Hematopoietic multipotent progenitor cell treated with erythropoietin and hydrocortisone succinate and interleukin-3 and kit ligand, for 6 days (in vitro differentiated cells): Measurements from ENCODE around the gene SLC46A3.
"Not testable (repeated sequence)": the region's sequence is repeated elsewhere in the genome, so short reads cannot be mapped to it uniquely, and the experiment has no call there.

Experiments
- DNase-seq: peaks from one replicate; pipeline ENCODE4 v3.0.0-alpha.2; 2015

The SLC46A3 gene, protein sequence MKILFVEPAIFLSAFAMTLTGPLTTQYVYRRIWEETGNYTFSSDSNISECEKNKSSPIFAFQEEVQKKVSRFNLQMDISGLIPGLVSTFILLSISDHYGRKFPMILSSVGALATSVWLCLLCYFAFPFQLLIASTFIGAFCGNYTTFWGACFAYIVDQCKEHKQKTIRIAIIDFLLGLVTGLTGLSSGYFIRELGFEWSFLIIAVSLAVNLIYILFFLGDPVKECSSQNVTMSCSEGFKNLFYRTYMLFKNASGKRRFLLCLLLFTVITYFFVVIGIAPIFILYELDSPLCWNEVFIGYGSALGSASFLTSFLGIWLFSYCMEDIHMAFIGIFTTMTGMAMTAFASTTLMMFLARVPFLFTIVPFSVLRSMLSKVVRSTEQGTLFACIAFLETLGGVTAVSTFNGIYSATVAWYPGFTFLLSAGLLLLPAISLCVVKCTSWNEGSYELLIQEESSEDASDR

DNA sequence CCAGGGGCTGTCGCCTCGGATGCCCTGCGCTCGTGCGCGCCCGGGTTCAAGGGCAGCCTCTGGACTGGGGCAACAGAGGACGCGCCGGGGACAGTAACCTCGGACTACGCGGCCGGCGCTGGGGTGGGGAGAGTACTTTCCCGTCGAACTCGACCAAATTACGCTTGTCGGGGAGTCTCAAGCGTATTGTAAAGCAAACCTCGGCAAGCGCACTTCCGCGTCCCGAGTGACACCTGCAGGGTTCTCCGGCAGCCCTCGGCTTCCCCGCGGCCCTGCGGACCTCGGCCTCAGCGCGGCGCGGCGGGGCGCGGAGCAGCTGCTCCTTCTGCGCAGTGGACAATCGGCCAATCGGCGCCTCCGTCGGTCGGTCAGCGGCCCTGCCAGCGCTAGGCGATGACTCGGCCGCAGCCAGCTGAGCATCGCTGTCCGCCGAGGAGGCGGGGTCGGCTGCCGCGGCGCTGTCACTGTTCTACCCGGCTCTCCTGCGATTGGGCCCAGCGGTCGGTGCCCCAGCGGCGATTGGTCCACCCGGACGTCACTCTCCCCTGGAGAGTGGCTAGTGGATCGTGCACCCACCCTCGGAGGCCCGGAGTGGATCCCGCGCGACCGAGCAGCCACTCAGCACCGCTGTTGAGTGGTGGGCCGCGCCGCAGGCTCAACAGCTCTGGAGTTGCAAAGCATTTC is at the start of gene SLC46A3:
Gene SLC46A3, minus strand, starts transcription at position 428 of the 684 bp plus-strand sequence. CDS start 972 bp downstream, outside the sequence.
- DNase-seq, result peak; percentile 95

DNA sequence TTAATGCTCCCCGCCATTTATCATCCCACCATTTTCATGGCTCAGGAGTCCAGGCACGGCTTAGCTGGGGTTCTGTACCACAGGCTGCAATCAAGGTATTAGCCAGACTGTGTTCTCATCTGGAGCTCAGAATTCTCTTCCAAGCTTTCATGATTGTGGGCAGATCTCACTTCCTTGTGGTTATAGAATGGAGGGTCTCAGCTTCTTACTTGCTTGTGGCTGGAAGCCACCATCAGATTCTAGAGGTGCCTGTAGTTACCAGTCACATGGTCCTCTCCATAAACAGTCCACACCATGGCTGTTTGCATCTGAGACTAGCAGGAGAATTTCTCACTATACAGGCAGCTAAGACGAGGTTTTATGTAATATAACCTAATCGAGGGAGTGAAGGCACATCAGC is 45.1 kb upstream of the SLC46A3 start:
- DNase-seq, result no peak

DNA sequence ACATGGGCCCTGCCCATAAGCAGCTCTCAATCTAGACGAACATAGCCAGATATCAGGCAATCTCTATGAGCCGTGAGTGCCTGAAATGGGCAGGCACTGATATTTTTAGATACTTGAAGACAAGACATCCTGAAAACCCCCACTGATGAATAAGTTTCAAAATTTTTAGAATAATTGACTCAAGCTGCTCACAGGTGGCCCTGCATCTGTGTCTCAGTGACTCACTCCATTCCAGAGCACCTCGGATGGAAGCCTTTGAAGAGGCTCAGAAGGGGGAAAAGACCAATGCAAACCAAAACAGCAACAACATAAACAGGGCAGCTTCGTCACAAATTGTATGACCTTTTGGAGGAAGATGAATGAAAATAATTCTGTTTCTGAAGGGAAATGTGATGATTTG is 42.8 kb upstream of the SLC46A3 start:
- no peak for DNase-seq

DNA sequence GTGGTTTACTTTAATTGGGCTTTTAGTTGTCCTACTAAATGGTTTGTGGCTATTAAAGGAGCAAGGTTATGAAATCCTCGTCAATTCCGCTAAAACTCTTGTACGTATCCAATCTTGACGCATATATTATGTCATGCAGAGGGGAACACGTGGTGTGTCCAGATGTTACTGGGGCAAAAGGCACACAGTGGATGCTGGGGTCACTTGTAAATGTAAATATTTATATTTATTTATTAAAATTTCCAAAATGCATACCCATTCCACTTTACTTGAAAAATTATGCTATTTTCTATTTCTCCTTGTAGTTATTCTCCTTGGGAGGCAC is 36.7 kb upstream of the SLC46A3 start:
- no peak for DNase-seq

DNA sequence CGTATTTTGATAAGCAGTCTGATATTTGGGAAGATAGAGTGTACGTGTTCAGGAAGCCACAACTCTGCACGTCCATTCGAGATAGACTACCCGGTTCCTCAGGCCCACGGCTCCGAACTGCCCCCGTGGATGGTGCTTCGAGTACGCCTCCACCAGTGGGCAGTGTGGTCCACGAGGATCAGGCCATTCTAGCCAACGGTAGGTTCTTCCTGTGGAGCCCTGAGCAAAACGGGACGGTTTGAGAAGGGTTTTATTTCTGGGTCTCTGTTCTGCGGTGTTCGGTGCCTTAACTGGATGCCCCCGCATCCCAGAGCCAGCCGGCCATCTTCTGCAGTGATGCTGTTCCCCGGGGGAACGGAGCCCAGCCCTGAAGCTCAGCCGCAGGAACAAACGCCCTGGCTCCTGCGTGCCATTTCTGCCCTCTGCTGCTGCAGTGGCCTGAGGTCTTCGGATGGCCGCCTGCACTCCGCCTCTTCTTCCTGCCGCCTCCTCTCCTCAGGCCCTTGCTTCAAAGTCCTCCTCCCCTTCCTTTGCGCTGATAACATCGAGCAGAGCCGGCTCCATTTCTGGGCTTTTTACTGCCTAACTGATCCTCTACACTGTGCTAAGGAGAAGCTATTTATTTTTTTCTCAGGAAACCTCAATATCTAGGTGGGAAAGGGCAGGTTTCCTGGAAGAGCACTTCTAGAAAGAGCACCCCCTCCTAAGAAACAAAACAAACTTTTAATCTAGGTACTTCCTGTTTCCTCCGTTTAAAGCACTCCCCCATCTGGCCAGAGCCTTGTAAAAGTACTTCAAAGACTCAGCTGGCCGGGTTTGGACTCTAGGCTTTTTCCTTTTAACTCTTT is 36.2 kb upstream of the SLC46A3 start:
- peak; percentile 74 for DNase-seq

DNA sequence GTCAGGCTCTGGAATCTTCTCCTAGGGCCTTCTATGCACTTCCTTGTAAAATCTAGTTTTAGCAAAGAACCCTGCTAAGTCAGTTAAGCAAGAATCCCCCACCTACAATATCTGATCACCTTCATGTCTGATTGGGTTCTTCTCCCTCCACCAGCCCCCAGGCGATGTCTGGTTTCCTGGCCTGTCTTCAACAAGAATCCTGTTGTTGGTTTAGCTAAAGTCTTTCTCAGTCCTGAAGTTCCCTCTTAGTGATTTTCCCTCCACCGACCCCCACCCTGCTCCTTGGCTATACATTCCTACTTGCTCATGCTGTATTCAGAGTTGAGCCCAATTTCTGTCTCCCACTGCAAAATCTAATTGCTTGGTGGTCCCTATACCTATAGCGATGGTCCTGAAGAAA is 35.2 kb upstream of the SLC46A3 start:
- no peak for DNase-seq

DNA sequence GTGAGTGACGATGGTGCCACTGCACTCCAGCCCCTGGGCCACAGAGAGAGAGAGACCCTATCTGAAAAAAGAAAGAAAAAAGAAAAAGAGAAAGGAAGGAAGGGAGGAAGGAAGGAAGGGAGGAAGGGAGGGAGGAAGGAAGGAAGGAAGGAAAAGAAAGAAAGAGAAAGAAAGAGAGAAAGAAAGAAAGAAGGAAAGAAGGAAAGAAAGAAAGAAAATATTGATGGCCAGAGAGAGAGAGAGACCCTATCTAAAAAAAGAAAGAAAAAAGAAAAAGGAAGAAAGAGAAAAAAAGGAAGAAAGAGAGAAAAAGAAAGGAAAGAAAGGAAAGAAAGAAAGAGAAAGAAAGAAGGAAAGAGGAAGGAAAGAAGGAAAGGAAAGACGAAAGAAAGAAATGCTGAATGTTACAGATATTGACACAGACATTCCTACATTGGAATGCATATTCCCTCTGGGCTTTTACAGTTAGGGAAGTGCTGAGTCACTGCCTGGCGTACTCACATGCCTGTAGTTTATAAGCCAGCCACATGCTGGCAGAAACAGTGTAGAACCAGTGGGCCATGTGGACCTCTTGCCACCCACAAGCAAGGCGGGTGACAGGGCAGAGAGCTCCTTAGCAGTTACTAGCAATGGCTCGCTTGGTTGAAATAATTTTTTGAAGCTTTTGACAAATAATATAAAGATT is 34.6 kb upstream of the SLC46A3 start:
- DNase-seq, result peak; percentile 62

DNA sequence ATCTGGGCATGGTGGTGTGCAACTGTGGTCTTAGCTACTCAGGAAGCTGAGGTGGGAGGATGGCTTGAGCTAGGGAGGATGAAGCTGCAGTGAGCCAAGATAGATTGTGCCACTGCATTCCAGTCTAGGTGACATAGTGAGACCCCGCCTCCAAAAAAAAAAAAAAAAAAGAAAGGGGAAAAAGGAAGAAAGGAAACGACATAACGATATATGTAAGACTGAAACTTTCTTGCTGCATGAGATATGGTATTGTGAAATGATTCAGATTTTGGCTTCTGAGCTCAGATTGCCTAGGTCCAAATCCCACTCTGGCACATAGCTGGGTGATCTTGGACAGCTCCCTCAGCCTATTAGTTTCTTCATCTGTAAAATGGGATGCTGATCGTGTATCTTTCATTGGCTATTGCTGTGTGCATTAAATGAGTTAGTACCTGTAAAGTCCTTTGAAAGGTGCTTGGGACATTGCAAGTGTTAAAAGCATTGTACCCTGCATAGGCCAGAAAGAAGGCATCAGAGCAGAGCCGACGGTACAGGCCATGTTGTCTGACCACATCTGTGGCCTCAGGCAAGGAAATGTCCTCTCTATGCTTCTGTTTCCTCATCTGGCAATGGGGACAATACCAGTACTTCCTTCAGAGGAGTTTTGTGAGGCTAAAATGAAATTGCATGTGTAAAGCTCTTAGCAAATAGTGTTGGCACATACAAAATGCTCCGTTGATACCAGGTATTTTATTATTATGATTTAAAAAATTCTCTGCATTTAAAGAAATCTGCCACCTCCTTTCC is 32.6 kb upstream of the SLC46A3 start:
- no peak for DNase-seq

DNA sequence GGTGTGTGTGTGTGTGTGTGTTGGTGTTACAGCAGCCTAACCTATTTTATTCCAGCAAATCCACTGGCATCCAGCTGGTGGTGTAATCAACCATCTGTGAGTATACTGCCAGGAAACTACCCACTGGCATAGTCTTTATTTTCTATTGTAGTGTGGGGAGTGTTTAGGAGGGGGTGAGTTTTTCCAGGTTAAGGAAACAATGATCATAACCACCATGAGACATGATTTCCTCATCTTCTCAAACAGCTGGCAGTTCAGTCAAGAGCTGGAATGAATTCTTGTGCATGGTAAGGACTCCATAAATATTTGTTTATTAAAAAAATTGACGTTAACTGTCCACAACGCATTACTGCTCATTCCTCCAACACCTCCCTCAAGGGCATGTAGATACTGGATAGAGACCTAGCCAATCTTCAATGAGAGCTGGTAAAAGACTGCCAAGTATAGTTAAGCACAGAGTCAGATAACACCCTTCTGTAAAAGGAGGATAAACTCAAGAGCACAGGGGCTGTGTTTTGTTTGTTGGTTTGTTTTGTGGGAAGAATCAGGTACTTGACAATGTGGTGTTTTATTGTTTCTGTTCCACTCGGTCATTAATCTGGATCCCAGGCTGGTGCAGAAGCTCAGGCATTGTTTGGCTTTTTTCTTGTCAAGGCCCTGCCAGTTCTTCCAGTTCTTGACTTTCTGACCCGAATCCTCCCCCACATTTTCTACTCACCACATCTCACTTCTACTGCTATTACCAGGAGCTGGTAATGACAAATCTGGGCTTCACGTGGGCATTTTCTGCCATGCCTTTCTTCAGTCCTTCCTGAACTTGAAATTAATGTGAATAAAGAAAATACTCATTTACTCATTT is 31.6 kb upstream of the SLC46A3 start:
- DNase-seq, result peak; percentile 71

DNA sequence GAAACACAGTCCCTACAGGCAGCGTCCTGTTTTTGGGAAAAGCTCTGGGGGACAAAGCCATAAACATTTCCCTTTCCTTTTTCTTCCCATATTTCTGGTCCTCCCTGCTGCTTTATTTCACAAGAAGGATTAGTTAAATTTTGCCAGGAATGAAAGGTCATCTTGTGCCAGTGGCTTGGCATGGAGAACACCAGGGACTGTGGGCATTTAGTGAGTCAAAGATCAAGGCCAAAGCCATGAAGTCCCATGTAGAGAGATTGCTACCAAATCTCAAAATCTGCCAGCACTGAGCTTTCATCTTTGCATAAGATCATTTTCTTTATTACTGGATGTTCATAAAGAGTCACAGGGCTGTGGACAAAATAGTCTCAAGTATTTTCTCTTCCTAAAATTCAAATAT is 29.1 kb upstream of the SLC46A3 start:
- no peak for DNase-seq

DNA sequence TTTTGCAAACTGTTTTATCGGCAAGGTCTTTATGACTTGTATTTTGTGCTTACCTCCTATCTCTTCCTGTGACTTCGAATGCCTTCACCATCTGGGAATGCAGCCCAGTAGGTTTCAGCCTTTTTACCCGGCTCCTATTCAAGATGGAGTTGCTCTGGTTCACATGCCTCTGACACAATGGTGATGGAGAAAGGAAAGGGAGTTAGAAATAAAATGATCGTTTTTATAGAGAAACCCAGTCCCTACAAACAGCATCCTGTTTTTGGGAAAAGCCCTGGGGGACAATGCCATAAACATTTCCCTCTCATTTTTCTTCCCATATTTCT is 27.5 kb upstream of the SLC46A3 start:
- DNase-seq, result no peak

DNA sequence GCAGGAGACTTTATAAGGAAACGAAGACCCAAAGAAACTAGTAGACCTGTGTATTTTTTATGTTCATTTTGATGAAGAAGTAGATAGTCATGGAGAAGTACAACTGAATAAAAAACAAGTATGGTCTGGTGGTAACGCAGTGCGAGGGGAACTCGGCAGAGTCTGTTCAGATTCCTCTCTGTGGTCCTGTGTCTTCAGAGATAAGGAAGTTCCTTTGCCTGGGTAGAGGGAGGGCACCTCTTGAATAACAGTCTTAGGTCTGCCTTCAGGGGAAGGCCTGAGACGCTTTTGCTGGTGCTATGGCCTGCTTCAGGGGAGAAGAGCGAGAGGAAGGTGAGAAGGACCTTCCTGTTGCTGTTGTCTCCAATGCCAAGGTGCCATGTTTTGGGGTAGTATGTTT is 25.9 kb upstream of the SLC46A3 start:
- DNase-seq, result peak; percentile 87

DNA sequence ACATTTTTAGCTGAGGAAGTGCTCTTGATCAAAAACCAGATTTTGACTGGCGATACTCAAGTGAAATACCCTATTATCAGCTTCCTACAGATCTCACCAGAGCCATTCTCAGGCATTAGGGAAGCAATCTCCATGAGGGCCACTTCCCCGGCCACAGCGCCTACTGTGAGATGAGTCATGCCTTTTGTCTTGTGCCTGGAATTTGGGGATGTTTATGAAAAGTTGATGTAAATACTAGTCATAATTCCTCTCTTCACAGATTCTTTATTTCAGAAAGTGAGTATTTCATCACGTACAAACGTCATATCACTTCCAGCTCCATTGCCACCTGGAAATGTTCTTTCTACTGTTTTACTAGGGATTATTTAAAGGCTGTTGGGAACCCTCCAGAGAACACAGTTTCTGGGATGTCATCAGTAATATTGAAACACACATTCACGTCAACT is 25.3 kb upstream of the SLC46A3 start:
- DNase-seq, result peak; percentile 26

DNA sequence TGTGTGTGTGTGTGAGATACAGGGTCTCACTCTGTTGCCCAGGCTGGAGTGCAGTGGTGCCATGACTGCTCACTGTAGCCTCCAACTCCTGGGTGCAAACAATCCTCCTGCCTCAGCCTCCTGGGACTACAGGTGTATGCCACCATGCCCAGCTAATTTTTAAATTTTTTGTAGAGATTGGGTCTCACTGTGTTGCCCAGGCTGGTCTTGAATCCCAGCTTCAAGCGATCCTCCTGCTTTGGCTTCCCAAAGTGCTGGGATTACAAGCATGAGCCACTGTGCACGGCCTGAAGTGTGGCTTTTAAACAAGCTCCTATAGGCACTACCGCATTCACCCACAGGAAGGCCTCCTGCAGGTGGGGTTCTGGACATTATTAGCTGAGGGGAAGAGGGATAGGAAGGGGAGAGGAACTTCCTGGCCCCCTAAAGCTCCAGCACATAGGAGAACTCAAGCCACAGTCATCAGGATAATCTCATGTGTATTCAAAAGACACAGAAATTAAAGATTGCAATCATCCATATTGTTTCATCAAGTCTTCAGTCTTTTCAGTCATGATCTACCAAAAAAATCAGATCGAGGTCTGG is 24.8 kb upstream of the SLC46A3 start:
- DNase-seq, result no peak

DNA sequence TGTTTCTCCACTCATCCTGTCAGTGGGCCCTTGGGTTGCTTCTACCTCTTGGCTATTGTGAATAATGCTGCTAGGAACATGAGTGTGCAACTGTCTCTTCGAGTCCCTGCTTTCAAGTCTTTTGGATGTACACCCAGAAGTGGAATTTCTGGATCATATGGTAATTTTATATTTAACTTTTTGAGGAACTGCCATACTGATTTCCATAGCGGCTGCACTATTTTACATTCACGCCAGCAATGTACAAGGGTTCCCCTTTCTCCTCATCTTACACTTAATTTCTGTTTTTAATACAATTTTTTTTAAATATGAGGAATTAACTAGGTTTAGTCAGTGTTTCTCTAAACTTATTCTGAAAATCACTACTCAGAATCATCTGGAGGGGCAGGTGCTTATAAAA is 24.2 kb upstream of the SLC46A3 start:
- no peak for DNase-seq

DNA sequence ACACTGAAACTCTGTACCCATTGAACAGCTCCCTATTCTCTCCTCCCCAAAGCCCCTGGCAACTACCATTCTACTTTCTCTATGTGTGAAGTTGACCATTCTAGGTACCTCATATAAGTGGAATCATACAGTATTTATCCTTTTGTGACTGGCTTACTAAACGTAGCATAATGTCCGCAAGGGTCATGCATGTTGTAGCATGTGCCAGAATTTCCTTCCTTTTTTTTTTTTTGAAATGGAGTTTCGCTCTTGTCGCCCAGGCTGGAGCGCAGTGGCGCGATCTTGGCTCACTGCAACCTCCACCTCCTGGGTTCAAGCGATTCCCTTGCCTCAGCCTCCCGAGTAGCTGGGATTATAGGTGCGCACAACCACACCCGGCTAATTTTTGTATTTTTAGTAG is 23.7 kb upstream of the SLC46A3 start:
- DNase-seq, result not testable (repeated sequence)

DNA sequence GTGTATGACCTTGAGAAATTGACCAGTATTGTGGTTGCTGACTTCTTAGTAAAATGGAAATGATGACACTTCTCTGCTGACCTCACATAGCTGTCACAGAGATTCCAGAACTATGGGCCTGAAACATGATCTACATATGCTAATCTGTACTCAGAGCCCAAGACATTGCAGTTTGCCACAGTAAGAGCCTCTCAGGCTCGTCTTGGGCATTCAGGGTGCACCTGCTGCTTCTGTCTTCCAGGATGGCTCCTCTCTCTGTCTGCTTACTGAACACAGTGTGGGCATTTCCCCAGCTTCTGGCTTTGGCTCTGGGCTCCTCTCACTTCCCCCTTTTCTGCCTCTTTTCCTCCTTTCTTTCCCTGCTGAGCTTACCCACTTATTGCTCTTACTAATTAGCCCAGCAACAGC is 22.3 kb upstream of the SLC46A3 start:
- no peak for DNase-seq

DNA sequence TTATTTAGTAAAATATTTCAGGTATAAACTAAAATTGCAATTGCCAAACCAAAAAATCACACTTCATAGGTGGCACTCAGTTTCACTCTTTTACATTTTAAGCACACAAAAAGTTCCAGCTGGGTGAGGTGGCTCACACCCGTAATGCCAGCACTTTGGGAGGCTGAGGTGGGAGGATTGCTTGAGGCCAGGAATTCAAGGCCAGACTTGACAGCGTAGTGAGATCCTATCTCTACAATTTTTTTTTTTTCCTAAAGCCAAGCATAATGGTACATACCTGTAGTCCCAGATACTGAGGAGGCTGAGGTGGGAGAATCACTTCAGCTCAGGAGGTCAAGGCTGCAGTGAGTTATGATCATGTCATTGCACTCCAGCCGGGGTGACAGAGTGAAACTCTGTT is 20.6 kb upstream of the SLC46A3 start:
- no peak for DNase-seq

DNA sequence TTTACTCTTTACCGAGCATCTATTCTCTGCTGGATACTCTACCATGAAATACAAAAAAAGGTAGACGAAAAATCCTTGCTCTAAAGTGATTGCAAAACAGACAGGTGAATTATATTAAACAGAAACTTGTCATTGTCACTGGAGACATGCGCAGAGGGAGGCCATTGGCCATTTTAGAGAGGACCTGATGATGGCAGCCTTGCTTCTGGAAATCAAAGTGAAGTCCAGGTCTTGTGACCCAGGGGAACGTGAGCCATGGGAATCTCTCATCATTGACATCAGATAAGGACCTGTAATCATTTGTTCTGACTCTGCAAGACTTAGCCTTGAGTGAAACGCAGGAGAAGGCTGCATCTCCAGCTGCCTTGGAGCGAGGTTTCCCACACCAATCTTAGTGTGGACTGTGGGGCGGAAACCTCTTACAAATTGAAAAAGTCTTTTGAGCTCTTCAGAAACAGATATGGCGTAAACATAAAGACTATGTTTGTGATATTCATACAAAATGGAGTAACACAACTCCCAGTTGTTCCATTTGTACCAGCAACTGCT is 16.8 kb upstream of the SLC46A3 start:
- no peak for DNase-seq

DNA sequence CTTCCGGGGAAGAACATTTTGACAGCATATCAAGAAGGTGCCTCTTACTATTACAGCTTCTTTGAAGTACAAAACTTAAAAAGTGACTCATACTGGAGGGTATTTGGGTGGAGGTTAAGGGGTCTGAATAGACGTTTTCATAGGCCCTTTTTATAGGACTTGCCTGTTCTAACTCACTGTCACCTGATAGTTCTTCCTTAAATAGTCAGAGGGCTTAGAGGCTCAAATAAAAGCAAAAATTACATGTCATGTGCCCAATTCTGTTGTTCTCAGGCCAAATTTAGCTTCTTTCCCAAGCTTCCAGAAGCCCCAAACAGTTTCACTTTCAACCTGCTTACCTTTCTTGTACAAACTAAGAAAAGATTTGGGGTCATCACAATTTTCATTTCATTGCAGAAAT is 16.1 kb upstream of the SLC46A3 start:
- DNase-seq, result no peak

DNA sequence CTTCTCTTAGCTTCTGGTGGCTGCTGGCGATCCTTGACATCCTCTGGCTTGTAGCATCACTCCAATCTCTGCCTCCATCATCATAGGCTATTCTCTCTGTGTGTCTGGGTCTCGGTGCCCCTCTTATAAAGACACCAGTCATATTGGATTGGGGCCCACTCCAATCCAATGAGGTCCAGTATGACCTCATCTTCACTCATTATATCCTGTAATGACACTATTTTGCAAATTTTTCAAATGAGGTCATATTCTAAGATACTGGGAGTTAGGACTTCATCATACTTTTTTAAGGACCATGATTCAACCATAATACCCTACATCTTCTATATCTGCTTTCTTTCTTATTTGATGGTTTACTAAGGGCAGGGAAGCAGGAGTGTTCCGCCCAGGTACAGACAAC is 12.0 kb upstream of the SLC46A3 start:
- no peak for DNase-seq
